ENCODE results near the gene PSMG1.

GRCh38 chr21:39168800-39169199 lies 14.5 kb downstream of the PSMG1 start:
- TF ChIP-seq CTCF (conservative IDR thresholded peaks at IDR 0.05 in 1 of 2, IDR thresholded peaks at IDR 0.05 in 1 of 2; ENCODE audit: low read depth in 1 of 2, low read length in 2 of 2) (no peak), EZH2 (IDR thresholded peaks at IDR 0.05; ENCODE audit: low read length, missing control alignments) (no peak)
